CD4-positive, alpha-beta T cell treated with Interleukin-4 for 1 hour (primary cell): ENCODE data around the gene TRAF3.
"Not testable (repeated sequence)": the region's sequence is repeated elsewhere in the genome, so short reads cannot be mapped to it uniquely, and the experiment has no call there.

Experiments used
- DNase-seq, 2 donors: peaks; one replicate each; pipeline ENCODE4 v3.0.0-alpha.2; 2020 to 2022

Gene TRAF3

GRCh38 chr14:102926840-102927239 lies 149.6 kb downstream of the TRAF3 start:
- not testable (repeated sequence) for DNase-seq

- DNase-seq, result no peak
These were observed 150.2 kb downstream of the TRAF3 start for GRCh38 chr14:102927346-102927877.

GRCh38 chr14:102927878-102928411 lies 150.7 kb downstream of the TRAF3 start:
- DNase-seq, result no peak

GRCh38 chr14:102928412-102929240 lies 151.4 kb downstream of the TRAF3 start:
- peak; percentile 85 to 86 for DNase-seq

GRCh38 chr14:102929241-102930137 lies 152.2 kb downstream of the TRAF3 start:
- no peak for DNase-seq

- DNase-seq, result no peak
These were observed 153.0 kb downstream of the TRAF3 start for GRCh38 chr14:102930138-102930752.

- no peak for DNase-seq
These were observed 153.7 kb downstream of the TRAF3 start for GRCh38 chr14:102930753-102931579.

- DNase-seq, result no peak
These were observed 154.5 kb downstream of the TRAF3 start for GRCh38 chr14:102931580-102932285.

GRCh38 chr14:102932484-102933248 lies 155.4 kb downstream of the TRAF3 start:
- no peak for DNase-seq

- no peak for DNase-seq
These were observed 156.5 kb downstream of the TRAF3 start for GRCh38 chr14:102933618-102934231.

GRCh38 chr14:102935756-102936155 lies 158.5 kb downstream of the TRAF3 start:
- no peak for DNase-seq

GRCh38 chr14:102937331-102938175 lies 160.3 kb downstream of the TRAF3 start:
- DNase-seq, result no peak

GRCh38 chr14:102938191-102938590 lies 160.9 kb downstream of the TRAF3 start:
- DNase-seq, result no peak

GRCh38 chr14:102939329-102939728 lies 162.1 kb downstream of the TRAF3 start:
- no peak for DNase-seq

GRCh38 chr14:102939820-102940561 lies 162.7 kb downstream of the TRAF3 start:
- no peak for DNase-seq

GRCh38 chr14:102940729-102941362 lies 163.6 kb downstream of the TRAF3 start:
- no peak for DNase-seq

- DNase-seq, result no peak
These were observed 164.3 kb downstream of the TRAF3 start for GRCh38 chr14:102941419-102942011.
